GM12892 (cell line): ENCODE results near the gene TCEANC2.

Experiments used
- POLR2A ChIP-seq: IDR thresholded peaks from 2 replicates; pipeline ENCODE4 v1.6.1; 2011; ENCODE audit warnings: low read depth, low read length, control low read depth
- POLR2AphosphoS5 ChIP-seq: IDR thresholded peaks from 2 replicates; pipeline ENCODE4 v1.6.1; 2011; ENCODE audit warnings: low read depth, low read length, control low read depth
- TAF1 ChIP-seq: IDR thresholded peaks from 2 replicates; pipeline ENCODE4 v1.6.1; 2011; ENCODE audit warnings: low read depth, mild to moderate bottlenecking, control low read depth, low read length, borderline replicate concordance

DNA sequence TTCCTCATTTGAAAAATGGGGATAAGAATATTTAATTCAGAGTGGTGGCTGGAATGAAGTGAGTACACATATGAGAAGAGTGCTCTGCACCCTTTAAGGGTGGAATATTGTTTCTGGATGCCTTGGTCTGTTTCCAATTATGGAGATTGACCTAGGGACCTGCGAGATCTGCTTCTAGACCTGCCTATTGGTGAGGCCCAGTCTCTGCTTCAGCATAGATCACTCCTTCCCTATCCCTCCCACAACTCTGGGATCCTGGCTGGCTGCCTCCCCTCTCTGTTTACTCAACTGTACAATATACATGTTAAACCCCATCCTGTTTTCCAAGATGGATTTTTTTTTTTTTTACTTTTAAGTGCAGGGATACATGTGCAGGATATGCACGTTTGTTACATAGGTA, 29.1 kb upstream of the TCEANC2 start:
- no peak for TF ChIP-seq POLR2AphosphoS5
- TF ChIP-seq TAF1 = no peak
- TF ChIP-seq POLR2A = no peak
